HEK293 (cell line): ENCODE data around the gene SAXO1.
A peak's percentile ranks its signal among the peaks of the same experiment; 100 is the strongest.

Source experiments
- FEZF1 ChIP-seq: fragments of 450-650 bp; formaldehyde crosslinking; IDR thresholded peaks from 2 replicates; pipeline ENCODE4 v1.5.1; 2016; ENCODE audit warnings: missing biosample characterization, missing genetic modification characterization
- GLIS1 ChIP-seq: fragments of 450-650 bp; formaldehyde crosslinking; IDR thresholded peaks from 2 replicates; pipeline ENCODE4 v1.5.1; 2016; ENCODE audit warnings: missing biosample characterization, missing genetic modification characterization
- GLIS2 ChIP-seq: fragments of 450-650 bp; formaldehyde crosslinking; IDR thresholded peaks from 2 replicates; pipeline ENCODE4 v1.5.1; 2016; ENCODE audit warnings: missing biosample characterization, missing genetic modification characterization
- MEIS1 ChIP-seq: sonication (generic); formaldehyde crosslinking; IDR thresholded peaks from 2 replicates; pipeline ENCODE4 v1.8.1; 2022; ENCODE audit warnings: missing genetic modification reagents, mild to moderate bottlenecking, borderline replicate concordance
- MZF1 ChIP-seq: fragments of 450-650 bp; formaldehyde crosslinking; IDR thresholded peaks from 2 replicates; pipeline ENCODE4 v1.5.1; 2017; ENCODE audit warnings: missing biosample characterization, missing genetic modification characterization, borderline replicate concordance
- OVOL3 ChIP-seq: fragments of 450-650 bp; formaldehyde crosslinking; IDR thresholded peaks from 2 replicates; pipeline ENCODE4 v1.5.1; 2016; ENCODE audit warnings: missing biosample characterization, missing genetic modification characterization
- REST ChIP-seq: fragments of 450-650 bp; formaldehyde crosslinking; IDR thresholded peaks from 2 replicates; pipeline ENCODE4 v1.5.1; 2016; ENCODE audit warnings: missing biosample characterization, missing genetic modification characterization
- SP2 ChIP-seq: fragments of 450-650 bp; formaldehyde crosslinking; IDR thresholded peaks from 2 replicates; pipeline ENCODE4 v1.5.1; 2016; ENCODE audit warnings: missing biosample characterization, missing genetic modification characterization
- ZBTB26 ChIP-seq: fragments of 450-650 bp; formaldehyde crosslinking; optimal IDR thresholded peaks from 2 replicates; pipeline ENCODE3; 2016; ENCODE audit warnings: missing biosample characterization, mild to moderate bottlenecking, missing genetic modification characterization
- ZBTB49 ChIP-seq: fragments of 450-650 bp; formaldehyde crosslinking; IDR thresholded peaks from 2 replicates; pipeline ENCODE4 v1.5.1; 2016; ENCODE audit warnings: missing biosample characterization, missing genetic modification characterization, low read depth
- ZBTB7A ChIP-seq: fragments of 450-650 bp; formaldehyde crosslinking; IDR thresholded peaks from 2 replicates; pipeline ENCODE4 v1.5.1; 2016; ENCODE audit warnings: low read depth, missing biosample characterization, missing genetic modification characterization
- ZBTB8A ChIP-seq: fragments of 450-650 bp; formaldehyde crosslinking; IDR thresholded peaks from 2 replicates; pipeline ENCODE4 v1.5.1; 2016; ENCODE audit warnings: missing biosample characterization, missing genetic modification characterization
- ZNF24 ChIP-seq: fragments of 450-650 bp; formaldehyde crosslinking; IDR thresholded peaks from 2 replicates; pipeline ENCODE4 v1.5.1; 2016; ENCODE audit warnings: missing biosample characterization, missing genetic modification characterization
- ZNF266 ChIP-seq: fragments of 450-650 bp; formaldehyde crosslinking; IDR thresholded peaks from 2 replicates; pipeline ENCODE4 v1.5.1; 2016; ENCODE audit warnings: missing biosample characterization, missing genetic modification characterization, low read depth
- ZNF324 ChIP-seq: fragments of 450-650 bp; formaldehyde crosslinking; IDR thresholded peaks from 2 replicates; pipeline ENCODE4 v1.5.1; 2016; ENCODE audit warnings: missing biosample characterization, missing genetic modification characterization
- ZNF394 ChIP-seq: fragments of 450-650 bp; formaldehyde crosslinking; IDR thresholded peaks from 2 replicates; pipeline ENCODE4 v1.5.1; 2016; ENCODE audit warnings: missing biosample characterization, missing genetic modification characterization, mild to moderate bottlenecking, moderate library complexity, borderline replicate concordance
- ZNF423 ChIP-seq: fragments of 450-650 bp; formaldehyde crosslinking; IDR thresholded peaks from 2 replicates; pipeline ENCODE4 v1.5.1; 2016; ENCODE audit warnings: missing biosample characterization, missing genetic modification characterization
- ZNF530 ChIP-seq: fragments of 450-650 bp; formaldehyde crosslinking; IDR thresholded peaks from 2 replicates; pipeline ENCODE4 v1.5.1; 2016; ENCODE audit warnings: low read depth, missing biosample characterization, missing genetic modification characterization
- ZNF596 ChIP-seq: fragments of 450-650 bp; IDR thresholded peaks from 2 replicates; pipeline ENCODE4 v1.5.0; 2018; ENCODE audit warnings: missing biosample characterization, mild to moderate bottlenecking, missing genetic modification characterization, moderate library complexity
- ZNF621 ChIP-seq: fragments of 450-650 bp; formaldehyde crosslinking; IDR thresholded peaks from 2 replicates; pipeline ENCODE4 v1.5.1; 2017; ENCODE audit warnings: missing biosample characterization, missing genetic modification characterization
- ZNF629 ChIP-seq: fragments of 450-650 bp; formaldehyde crosslinking; IDR thresholded peaks from 2 replicates; pipeline ENCODE4 v1.5.1; 2017; ENCODE audit warnings: missing biosample characterization, missing genetic modification characterization
- ZNF76 ChIP-seq: fragments of 450-650 bp; formaldehyde crosslinking; IDR thresholded peaks from 2 replicates; pipeline ENCODE4; 2016; ENCODE audit warnings: low read depth, missing biosample characterization, missing genetic modification characterization, borderline replicate concordance
- ZSCAN4 ChIP-seq: fragments of 450-650 bp; formaldehyde crosslinking; IDR thresholded peaks from 2 replicates; pipeline ENCODE4 v1.5.1; 2017; ENCODE audit warnings: missing biosample characterization, missing genetic modification characterization
- TF ChIP-seq, protein P1 (sequence below): fragments of 450-650 bp; formaldehyde crosslinking; IDR thresholded peaks from 2 replicates; pipeline ENCODE4 v1.5.1; 2017; ENCODE audit warnings: missing biosample characterization, mild to moderate bottlenecking, missing genetic modification characterization, moderate library complexity
- TF ChIP-seq, protein P2 (sequence below): fragments of 450-650 bp; formaldehyde crosslinking; IDR thresholded peaks from 2 replicates; pipeline ENCODE4 v1.5.1; 2016; ENCODE audit warnings: missing biosample characterization, missing genetic modification characterization
- TF ChIP-seq, protein P3 (sequence below): fragments of 450-650 bp; formaldehyde crosslinking; IDR thresholded peaks from 2 replicates; pipeline ENCODE4 v1.5.1; 2016; ENCODE audit warnings: missing biosample characterization, missing genetic modification characterization, low read depth

Gene SAXO1

GRCh38 chr9:18976709-18977531, 56.1 kb downstream of the SAXO1 start (continued):
- TF ChIP-seq, protein P1, sequence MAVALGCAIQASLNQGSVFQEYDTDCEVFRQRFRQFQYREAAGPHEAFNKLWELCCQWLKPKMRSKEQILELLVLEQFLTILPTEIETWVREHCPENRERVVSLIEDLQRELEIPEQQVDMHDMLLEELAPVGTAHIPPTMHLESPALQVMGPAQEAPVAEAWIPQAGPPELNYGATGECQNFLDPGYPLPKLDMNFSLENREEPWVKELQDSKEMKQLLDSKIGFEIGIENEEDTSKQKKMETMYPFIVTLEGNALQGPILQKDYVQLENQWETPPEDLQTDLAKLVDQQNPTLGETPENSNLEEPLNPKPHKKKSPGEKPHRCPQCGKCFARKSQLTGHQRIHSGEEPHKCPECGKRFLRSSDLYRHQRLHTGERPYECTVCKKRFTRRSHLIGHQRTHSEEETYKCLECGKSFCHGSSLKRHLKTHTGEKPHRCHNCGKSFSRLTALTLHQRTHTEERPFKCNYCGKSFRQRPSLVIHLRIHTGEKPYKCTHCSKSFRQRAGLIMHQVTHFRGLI, result peak; percentile 70
- TF ChIP-seq MZF1, result peak; percentile 63; the same call in 1 of the 2 replicates
- peak; percentile 95 for TF ChIP-seq OVOL3 (tag by site-specific recombination)
- peak; percentile 60; the same call in 1 of the 2 replicates for TF ChIP-seq REST
- TF ChIP-seq ZNF596 (tag by site-specific recombination), result peak; percentile 60
- TF ChIP-seq ZNF530 (tag by site-specific recombination), result no peak
- TF ChIP-seq ZNF324 (tag by site-specific recombination), result peak; percentile 96
- TF ChIP-seq ZBTB49 (tag by site-specific recombination), result peak; percentile 33; the same call in 1 of the 2 replicates
- TF ChIP-seq, protein P2, sequence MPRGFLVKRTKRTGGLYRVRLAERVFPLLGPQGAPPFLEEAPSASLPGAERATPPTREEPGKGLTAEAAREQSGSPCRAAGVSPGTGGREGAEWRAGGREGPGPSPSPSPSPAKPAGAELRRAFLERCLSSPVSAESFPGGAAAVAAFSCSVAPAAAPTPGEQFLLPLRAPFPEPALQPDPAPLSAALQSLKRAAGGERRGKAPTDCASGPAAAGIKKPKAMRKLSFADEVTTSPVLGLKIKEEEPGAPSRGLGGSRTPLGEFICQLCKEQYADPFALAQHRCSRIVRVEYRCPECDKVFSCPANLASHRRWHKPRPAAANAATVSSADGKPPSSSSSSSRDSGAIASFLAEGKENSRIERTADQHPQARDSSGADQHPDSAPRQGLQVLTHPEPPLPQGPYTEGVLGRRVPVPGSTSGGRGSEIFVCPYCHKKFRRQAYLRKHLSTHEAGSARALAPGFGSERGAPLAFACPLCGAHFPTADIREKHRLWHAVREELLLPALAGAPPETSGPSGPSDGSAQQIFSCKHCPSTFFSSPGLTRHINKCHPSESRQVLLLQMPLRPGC (tag by site-specific recombination), result peak; percentile 100
- TF ChIP-seq ZNF266, result no peak
- peak; percentile 93 for TF ChIP-seq ZNF394 (tag by site-specific recombination)
- peak; percentile 77 for TF ChIP-seq GLIS1 (tag by site-specific recombination)
- peak; percentile 76 for TF ChIP-seq ZNF76 (tag by site-specific recombination)
- TF ChIP-seq ZBTB8A (tag by site-specific recombination), result peak; percentile 67
- TF ChIP-seq ZNF629 (tag by site-specific recombination), result peak; percentile 96
- no peak for TF ChIP-seq ZNF621 (tag by site-specific recombination)
- TF ChIP-seq, protein P3, sequence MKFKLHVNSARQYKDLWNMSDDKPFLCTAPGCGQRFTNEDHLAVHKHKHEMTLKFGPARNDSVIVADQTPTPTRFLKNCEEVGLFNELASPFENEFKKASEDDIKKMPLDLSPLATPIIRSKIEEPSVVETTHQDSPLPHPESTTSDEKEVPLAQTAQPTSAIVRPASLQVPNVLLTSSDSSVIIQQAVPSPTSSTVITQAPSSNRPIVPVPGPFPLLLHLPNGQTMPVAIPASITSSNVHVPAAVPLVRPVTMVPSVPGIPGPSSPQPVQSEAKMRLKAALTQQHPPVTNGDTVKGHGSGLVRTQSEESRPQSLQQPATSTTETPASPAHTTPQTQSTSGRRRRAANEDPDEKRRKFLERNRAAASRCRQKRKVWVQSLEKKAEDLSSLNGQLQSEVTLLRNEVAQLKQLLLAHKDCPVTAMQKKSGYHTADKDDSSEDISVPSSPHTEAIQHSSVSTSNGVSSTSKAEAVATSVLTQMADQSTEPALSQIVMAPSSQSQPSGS (tag by site-specific recombination), result peak; percentile 98
- peak; percentile 90 for TF ChIP-seq ZSCAN4 (tag by site-specific recombination)
- TF ChIP-seq ZNF24 (tag by site-specific recombination), result peak; percentile 99
- TF ChIP-seq ZBTB7A (tag by site-specific recombination), result peak; percentile 79
- TF ChIP-seq ZNF423, result no peak; the same call in none of the 2 replicates
- TF ChIP-seq SP2 (tag by site-specific recombination), result peak; percentile 45
- TF ChIP-seq ZBTB26 (tag by site-specific recombination), result peak; percentile 29
- TF ChIP-seq FEZF1 (tag by site-specific recombination), result peak; percentile 99
- peak; percentile 70 for TF ChIP-seq GLIS2 (tag by site-specific recombination)
- peak; percentile 99 for TF ChIP-seq MEIS1
